ENCODE measurements around the gene PIK3R1.

- no peak for TF ChIP-seq CTCF (IDR thresholded peaks at IDR 0.05; ENCODE audit: borderline replicate concordance, extremely low read depth, low read length, poor library complexity, severe bottlenecking)
- TF ChIP-seq EZH2 (IDR thresholded peaks at IDR 0.05; ENCODE audit: borderline replicate concordance, low read depth, low read length, severe bottlenecking) = no peak
Measured at GRCh38 chr5:68249520-68249919, 34.0 kb downstream of the PIK3R1 start.
